ENCODE results near the gene HIPK4.
"Not testable (repeated sequence)": the region's sequence is repeated elsewhere in the genome, so short reads cannot be mapped to it uniquely, and the experiment has no call there.

HIPK4 gene
- 0.13 to 0.18 reads per million in 2 experiments for total RNA-seq

- no peak for DNase-seq (ENCODE audit: low read depth)
Measured at GRCh38 chr19:40390084-40390742, at the start of gene HIPK4. TSS of gene HIPK4 (minus strand) at chr19:40390181. CDS start at chr19:40389902, 279 bp downstream.

DNA sequence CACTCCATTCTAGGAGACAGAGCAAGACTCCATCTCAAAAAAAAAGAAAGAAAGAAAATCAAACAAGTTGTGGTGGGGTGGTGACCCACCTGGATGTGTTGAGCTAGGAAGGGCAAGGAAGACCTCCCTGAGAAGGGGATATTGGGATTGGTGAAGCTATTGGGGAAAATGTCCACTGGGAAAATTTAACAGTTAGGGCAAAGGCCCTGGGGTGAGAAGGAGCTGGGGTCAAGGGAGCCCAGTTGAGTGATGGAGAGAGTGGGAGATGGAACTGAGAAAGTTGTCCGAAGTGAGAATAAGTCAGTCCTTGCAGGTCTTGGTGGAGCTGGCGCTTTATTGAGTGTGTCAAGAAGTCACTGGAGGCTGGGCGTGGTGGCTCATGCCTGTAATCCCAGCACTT, 48.3 kb upstream of the HIPK4 start:
- DNase-seq (ENCODE audit: low read depth): no peak

GRCh38 chr19:40433391-40434216, 43.6 kb upstream of the HIPK4 start:
- peak; percentile 28 for DNase-seq (ENCODE audit: low read depth)

DNA sequence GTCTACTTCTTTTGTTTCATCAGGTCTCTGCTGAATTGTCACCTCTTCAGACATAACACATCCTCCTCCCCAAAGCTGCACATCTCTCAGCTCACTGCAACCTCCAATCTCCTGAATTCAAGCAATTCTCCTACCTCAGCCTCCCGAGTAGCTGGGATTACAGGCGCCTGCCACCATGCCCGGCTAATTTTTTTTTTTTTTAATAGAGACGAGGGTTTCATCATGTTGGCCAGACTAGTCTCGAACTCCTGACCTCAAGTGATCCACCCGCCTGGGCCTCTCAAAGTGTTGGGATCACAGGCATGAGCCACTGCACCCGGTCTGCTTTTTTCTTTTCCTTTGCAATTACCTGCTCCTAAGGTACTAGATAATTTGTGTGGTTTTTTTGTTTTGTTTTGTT, 42.8 kb upstream of the HIPK4 start:
- not testable (repeated sequence) for DNase-seq (ENCODE audit: low read depth)

GRCh38 chr19:40431698-40432097, 41.7 kb upstream of the HIPK4 start:
- DNase-seq (ENCODE audit: low read depth): no peak

- DNase-seq (ENCODE audit: low read depth): not testable (repeated sequence)
Measured at GRCh38 chr19:40430242-40430641, 40.3 kb upstream of the HIPK4 start.

DNA sequence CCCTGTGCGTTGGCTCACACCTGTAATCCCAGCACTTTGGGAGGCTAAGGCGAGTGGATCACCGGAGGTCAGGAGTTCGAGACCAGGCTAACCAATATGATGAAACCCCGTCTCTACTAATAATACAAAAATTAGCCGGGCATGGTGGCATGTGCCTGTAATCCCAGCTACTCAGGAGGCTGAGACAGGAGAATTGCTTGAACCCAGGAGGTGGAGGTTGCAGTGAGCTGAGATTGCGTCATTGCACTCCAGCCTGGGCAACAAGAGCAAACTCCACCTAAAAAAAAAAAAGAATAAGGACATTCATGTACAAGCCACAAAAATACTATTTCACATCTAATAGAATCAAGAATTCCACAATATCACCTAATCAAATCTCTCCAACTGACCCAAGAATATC, 38.2 kb upstream of the HIPK4 start:
- DNase-seq (ENCODE audit: low read depth): not testable (repeated sequence)

GRCh38 chr19:40425450-40426287, 35.7 kb upstream of the HIPK4 start, which contains the start of gene SERTAD1:
TSS of gene SERTAD1 (minus strand) at chr19:40425992. CDS start at chr19:40423546, 2,446 bp downstream.
- DNase-seq (ENCODE audit: low read depth): peak; percentile 100

- DNase-seq (ENCODE audit: low read depth): no peak
Measured at GRCh38 chr19:40424637-40425449, 34.9 kb upstream of the HIPK4 start.

DNA sequence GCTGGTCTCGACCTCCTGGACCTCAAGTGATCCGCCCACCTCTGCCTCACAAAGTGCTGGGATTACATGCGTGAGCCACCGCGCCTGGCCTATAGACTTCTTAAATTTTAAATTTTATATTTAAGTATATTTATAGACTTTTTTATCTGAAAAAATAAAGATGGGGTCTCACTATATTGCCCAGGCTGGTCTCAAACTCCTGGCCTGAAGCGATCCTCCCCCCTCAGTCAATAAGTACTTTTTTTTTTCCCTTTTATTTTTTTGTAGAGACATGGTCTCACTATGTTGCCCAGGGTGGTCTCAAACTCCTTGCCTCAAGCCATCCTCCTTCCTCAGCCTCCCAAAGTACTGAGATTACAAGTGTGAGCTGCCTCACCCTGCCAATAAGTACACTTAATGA, 34.0 kb upstream of the HIPK4 start:
- no peak for DNase-seq (ENCODE audit: low read depth)

DNA sequence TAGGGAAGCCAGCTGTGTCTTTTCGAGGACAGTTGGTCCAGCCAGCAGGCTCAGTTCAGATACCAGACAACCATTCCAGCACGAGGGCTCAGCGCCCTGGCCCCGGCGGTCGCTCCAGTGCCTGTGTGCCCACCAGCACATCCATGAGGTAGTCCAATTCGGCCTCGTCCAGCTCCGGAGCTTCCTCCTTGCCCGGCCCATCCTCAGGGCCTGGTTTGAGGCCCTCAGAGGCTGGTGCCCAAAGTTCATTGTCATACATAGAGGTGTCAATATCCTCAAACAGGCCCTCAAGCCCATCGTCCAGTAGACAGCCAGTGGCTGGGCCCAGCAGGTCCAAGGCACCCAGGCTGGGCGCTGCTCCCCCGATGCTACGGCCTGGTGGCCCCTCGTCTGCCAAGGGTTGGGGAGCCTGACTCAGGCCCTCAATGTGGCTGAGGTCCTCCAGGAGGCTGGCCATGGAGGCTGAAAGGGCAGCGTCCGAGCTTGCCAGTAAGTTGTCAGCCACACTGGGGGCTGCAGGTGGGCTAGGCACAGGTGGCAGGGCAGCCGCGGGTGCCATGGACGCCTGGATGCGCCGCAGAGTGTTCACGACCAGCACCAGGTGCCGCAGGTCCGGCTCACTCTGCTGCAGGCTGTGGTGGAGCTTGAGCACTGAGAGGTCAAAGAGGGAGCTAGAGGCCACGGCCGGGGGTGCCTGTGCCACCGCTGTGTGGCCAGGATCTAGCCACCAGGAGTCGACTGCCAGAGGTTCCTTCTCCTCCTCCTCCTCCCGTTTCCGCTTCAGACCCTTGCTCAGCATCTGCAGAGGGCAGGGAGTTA, 33.0 kb upstream of the HIPK4 start:
- DNase-seq (ENCODE audit: low read depth): no peak

- no peak for DNase-seq (ENCODE audit: low read depth)
Measured at GRCh38 chr19:40421993-40422747, 32.2 kb upstream of the HIPK4 start.

GRCh38 chr19:40420766-40421765, 31.1 kb upstream of the HIPK4 start:
- peak; percentile 51 for DNase-seq (ENCODE audit: low read depth)

GRCh38 chr19:40420451-40420765, 30.4 kb upstream of the HIPK4 start:
- DNase-seq (ENCODE audit: low read depth): no peak

DNA sequence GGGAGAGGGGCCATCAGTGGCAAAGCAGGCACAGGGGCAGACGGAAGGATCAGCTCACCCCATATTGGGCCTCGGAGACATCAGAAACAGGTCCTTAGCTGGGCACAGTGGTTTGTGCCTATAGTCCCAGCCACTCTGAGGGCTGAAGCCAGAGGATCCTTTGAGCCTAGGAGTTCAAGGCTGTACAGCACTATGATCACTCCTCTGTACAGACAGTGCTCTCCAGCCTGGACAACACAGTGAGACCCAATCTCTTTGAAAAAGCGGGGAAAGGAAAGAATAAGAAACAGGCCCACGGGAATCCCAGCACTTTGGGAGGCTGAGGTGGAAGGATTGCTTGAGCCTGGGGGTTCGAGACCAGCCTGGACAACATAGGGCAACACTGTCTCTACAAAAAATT, 29.8 kb upstream of the HIPK4 start:
- DNase-seq (ENCODE audit: low read depth): no peak

DNA sequence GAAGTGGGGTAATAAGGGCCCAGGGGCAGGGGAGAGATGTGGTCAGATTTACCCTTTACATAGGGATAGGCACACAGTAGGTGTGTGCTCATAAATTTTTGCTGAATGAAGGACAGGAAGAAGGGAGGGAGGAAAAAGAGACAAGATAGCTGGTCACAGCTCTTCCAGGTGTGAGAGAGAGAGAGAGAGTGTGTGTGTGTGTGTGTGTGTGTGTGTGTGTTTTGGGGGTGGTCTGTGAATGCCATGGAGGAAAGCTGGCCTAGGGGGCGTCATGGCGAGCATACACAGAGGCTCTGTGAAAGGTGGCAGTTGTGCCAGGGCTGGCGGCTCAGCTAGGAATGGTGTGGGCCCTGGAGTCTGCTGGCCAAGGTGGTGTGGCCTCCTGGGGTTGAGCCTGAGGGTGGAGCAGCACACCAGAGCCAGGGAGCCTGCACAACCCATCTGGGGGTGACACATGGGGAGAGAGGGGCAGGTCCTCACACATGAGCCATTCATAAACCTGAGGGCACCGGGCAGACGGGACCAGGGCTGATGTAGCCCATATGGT, 29.2 kb upstream of the HIPK4 start:
- no peak for DNase-seq (ENCODE audit: low read depth)

GRCh38 chr19:40418040-40418439, 28.1 kb upstream of the HIPK4 start:
- no peak for DNase-seq (ENCODE audit: low read depth)

DNA sequence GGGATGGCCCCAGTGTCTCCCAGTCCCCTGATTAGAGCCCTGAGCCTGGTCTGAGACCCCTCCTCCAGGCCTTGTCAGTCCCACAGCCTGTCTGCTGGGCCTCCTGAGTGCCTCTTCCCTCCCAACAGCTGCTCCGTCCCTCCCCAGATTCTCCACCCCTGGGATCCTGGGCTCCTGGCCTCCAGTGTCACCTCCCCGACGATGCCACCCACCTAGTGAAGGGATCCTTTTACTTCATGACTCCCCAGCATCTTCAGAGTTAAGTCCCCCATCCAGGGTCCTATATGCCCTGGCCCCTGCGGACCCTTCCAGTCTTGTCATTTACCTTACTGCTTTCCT, 27.6 kb upstream of the HIPK4 start:
- no peak for DNase-seq (ENCODE audit: low read depth)

Measured in T follicular helper cell (primary cell).